Cerebellar nuclear complex (tissue), 1 donor: ENCODE results near the gene KLHDC7A.

Experiments used
- DNase-seq, 2 experiments: peaks; one replicate each; lab custom pipeline; 2025; lab: John Stamatoyannopoulos, UW

KLHDC7A gene

DNA sequence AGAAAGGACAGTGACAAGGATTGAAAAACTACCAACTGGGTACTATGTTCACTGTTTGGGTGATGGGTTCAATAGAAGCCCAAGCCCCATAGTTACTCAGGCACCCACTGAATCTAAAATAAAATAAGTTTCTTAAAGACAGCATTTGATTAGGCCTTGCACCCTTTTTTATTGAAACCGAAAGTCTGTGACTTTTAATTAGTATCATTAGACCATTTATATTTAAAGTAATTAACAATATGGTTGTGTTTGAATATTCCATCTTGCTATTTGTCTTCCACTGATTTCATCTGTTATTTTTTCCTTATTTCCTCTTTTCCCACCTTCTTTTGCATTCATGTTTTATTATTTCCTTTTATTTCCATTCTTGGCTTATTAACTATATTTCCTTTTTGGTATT lies 27.4 kb downstream of the KLHDC7A start:
- no peak for DNase-seq

DNA sequence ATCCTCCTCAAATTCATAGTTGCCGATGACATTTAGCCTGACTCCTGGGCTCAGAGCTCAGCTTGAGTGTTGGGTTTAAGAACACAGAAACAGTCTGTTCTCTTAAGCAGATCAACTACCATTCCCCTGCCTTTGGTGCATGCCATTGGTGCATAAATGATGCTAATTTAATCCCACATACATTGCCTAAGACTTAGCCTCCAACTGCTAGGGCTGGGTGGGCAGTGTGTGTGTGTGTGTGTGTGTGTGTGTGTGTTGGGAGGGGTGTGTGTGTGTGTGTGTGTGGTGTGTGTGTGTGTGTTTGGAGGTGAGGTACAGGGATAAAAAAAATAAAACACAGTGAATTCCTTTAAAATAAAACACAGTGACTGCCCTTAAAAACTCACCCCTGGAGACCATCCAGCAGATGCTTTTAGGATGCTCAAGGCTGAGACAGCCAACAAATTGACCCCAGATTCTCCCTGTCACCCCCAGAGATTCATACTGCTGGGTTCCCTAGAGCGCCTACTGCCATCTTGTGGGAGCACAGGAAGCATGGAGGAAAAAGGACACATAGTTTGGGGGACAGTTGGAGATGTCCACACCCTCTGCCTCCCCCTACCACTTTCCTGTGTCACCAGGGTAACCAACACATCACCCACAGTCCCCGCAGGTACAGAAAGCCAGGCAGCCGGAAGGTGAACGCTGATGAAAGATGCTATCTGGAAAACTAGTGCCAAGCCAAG lies 30.6 kb downstream of the KLHDC7A start:
- no peak for DNase-seq

DNA sequence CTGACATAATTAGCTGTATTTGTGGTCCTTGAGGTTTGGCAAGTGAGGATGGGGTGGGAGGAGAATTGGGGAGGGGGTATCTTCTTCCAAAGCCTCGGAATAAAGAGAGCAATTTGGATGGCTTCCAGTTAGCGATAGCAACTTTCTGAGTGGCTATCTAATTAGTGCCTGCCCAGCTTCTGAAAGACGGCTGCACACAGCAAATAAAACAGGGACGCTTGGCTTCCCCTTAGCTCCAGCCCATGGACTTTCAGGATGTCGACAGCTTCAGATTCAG lies 31.1 kb downstream of the KLHDC7A start:
- no peak for DNase-seq

DNA sequence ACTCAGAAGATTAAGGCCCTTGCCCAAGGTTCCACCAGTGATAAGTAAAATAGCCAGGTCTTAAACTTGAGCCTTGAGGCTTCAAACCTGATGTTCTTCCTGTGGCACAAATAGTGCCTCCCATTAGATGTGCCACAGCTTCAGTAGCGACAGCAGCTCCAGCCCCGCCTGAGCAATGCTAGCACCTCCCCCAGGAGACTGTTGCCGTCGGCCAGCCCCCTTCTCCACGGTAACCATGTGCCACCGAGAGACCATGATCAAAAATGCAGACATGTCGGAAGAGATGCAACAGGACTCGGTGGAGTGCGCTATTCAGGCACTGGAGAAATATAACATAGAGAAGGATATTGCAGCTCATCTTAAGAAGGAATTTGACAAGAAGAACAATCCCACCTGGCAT lies 32.2 kb downstream of the KLHDC7A start:
- no peak for DNase-seq

DNA sequence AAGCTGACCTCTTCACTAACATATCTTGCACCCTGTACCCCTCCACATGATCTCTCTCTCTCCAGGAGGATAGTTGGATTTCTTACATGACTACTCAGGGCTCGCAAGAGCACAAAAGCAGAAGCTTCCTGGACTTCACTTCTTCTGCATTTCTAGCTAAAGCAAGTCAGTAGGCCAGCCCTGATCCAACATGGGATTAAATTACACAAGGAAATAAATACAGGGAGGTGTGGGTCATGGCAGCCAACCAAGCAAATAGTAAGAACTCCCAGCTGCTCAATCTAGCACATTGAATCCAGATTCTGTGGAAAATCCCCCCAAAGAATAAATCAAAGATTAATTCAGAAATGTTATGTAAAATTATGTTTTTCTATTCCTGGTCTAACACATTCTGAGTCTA lies 33.3 kb downstream of the KLHDC7A start:
- no peak for DNase-seq

DNA sequence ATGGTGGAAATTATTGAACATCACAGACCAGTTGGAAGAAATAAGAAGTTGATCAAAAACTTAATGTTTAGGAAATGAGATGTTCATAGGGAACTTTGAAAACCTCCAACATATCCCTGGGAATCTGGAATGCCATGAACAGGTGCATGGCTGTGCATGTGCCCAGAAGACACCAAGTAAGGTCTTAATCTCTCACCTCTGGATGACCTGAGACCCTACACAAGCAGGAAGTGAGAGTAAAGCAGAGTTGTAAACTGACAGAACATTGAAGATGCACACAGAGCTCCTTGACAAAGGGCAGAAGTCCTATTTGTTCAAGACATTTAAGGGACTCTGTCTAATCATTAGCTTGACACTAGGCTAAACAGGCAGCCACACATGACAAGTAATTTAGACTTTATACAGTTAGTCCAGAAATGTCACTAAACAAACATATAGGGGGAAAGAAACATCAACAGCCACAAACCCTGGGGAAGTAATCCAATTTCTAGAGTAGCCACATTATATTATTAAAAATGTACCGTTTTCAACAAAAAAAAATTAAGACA lies 34.5 kb downstream of the KLHDC7A start:
- DNase-seq = no peak

DNA sequence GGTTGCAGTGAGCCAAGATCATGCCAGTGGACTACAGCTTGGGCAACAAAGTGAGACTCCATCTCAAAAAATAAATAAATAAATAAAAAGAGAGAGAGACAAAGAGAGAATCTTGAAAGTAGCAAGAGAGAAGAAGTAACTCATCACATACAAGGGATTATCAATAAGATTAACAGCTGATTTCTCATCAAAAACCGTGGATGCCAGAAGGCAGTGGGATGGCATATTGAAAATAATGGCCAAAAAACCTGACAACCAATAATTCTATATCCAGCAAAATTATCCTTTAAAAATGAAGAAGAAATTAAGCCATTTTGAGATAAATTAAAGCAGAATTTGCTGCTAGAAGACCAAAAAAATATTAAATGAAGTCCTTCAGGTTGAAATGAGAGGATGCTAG lies 35.7 kb downstream of the KLHDC7A start:
- no peak for DNase-seq

DNA sequence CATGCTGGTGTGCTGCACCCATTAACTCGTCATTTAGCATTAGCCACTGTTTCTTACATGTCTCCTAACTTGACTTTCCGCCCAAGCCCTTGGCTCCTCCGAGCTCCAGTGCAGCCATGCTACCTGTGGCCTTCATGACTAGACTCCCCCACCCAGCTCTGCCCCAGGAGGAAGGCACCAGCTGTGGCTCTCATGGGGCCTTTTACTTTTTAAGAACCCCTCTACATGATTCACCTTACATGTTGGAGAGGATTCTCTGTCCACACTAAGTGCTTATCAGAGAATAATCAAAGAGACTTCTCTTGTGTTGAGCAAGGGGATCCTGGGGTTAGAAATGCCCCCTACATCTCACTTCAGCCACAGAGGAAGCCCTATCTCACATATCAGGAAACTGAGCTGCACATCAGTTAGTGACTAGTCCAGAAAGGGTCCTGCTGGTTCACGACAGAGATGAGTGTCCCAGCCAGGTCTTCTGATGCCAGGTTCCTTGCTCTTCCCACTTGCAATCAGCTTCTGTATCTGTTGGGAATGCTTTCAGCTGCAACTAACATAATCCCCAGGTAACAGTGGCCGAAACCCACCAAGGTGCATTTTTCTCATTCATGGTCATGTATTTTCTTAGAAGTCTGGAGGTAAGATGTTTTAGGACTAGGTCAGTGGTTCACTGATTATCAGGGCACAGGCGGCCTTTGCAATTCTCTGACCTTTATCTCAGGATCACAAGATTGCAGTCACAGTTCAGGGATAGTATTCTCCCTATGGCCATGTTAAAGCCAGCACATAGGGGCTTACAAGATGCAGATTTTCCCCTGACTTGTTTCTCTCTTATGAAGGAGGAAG lies 45.9 kb downstream of the KLHDC7A start:
- DNase-seq = no peak

DNA sequence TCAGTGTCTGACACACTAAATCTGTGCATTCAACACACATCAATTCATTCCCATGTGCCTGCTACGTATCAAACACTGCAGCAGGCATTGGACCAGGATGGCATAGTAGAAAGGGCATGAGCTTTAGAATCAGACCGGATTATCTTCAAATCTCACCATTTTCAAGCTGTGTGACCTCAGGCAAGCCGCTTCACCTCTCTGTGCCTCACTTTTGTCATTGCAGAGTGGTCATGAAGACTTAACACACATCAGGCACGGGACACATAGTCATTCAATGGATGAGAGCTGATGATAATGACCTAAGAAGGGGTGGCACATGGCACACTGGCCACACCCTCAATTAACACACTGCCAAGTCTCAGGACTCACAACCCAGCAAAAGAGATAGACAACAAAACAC lies 46.8 kb downstream of the KLHDC7A start:
- DNase-seq = no peak

DNA sequence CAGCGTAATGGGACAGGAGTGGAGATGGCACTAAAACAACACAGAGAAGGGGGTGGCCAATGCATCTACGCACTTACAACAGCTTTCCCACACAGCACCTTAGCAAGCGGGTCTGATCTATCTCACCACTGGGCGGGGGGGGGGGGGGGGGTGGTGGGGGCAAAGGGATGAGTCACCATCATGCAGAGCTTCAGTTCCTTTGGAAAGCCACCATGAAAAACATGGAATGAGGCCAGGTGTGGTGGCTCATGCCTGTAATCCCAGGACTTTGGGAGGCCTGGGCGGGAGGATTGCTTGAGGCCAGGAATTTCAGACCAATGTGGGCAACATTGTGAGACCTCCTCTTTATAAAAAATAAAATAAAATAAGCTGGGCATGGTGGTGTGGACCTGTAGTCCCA lies 47.2 kb downstream of the KLHDC7A start:
- DNase-seq = no peak

DNA sequence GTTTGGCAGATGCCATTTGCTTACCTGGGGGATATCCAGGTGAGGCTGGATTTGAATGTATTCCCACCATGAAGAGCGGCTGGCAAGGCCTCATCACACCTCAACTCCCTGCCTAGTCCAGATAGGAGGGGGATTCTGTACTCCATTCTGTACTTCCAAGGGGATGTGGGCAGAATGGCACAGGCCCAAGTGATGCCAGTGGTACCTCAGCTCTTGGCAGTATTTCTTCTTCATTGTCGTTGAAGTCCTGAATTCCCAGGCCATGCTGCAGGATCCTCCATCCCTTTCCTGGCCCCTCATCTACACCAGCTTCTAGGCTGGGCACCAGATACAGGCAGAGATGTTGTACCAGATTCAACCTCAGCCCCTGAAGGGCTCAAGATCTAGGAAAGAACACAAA lies 47.9 kb downstream of the KLHDC7A start:
- DNase-seq = no peak

DNA sequence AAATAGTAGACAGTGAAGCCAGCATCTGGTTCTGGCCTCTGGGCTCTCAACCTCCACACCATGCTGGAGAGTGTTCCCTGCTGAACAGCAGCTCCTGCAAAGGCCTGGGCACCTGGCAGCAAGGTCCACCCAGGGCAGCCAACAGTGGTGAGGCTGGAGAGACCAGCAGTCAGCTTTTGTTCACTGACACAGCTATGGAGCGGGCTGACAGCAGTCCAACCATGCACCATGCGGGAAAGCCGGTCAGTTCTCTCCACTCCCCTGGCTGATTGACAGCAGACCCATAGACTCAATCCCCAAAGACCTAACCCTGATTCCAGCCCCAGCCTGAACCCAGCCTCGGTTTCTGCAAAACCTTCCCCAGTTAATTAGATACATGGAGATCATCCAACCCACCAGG lies 49.0 kb downstream of the KLHDC7A start:
- no peak for DNase-seq

DNA sequence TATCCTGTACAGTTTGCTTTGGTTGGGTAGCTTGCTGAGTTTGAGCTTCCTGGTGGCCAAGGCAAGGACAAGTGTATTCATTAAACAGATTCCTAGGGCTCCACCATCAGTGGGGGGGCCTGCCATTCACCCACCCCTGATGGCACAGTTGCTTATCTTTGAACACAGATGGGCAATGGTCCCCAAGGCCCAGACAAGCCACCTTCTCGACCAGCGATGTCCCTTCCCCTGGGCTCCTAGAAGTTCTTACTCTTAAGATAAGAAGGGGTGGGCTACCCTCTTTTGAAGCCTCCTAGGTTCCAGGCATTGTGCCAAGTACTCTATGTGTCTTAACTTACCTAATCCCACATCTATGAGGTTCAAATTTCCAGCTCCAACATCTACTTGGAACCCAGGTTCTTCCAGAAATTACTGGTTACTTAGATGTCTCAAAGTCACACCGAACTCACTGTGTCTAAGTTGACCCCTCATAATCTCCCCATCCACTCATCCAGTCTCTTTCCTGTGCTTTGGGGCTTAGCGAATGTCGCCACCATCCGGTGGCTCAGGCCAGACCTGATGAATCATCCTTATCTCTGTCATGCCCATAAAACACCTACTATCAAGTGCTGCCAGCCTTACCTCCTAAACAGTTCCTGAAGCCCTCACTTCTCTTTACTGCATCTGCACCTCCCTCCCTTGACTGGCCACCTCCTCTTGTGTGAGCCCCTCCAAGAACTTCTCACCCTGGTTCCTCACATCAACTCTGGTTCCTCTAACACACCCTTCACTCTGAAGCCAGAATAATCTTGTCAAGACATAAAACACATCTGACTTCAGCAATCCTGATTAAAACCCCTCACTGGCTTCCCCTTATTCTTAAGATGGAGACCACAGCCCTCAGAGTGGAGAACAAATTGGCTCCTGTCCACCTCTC lies 50.1 kb downstream of the KLHDC7A start:
- no peak for DNase-seq

DNA sequence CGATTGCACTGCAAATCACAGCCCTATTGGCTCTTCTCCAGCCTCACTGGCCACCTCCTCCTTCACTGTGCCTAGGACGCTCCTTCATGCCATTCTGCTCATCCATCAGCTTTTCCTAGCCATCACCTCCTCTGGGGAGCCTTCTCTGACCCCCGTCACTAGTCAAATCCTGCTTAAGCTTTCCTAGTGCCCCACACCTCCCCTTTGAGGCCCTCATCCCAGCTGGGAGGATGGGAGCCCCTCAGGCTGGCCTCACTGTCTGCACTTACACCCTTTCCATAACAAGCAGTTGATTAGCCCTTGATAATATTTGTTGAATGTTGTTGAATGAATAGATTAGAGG lies 50.7 kb downstream of the KLHDC7A start:
- no peak for DNase-seq

DNA sequence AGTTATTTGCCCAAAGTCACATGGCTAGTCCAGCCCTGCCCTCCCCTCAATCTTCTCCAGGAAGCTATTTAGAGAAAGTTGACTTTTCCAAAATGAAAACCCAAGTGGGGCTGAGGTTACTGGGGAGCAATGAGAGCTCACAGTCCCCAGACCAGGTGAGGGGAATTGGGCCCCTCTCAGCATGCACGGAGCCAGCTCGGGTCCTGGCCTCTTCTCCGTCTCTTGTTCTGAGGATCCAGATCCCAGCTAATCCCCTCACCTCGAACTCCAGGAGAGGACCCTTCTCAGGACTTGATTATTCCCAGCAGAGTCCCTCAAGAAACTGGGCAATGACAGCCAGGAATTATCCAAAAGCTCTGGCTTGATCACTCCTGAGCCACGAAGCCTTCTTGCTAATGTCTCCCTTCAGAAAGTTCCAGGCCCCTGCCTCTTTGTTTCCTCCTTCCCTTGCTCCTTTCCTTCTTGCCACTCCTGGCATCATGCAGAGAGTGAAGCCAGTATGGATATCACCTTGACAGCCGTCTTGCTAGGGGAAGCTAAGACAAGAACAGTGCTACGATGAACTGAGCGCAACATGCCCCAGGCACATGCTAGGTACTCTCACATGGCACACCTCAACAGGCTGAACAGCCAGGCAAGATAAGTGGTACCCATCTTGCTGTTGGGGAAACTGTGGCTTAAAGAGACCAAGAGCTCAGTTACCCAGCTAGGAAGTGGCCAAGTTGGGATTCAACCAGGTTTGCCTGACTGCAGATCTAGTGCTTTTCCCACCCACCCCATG lies 51.9 kb downstream of the KLHDC7A start:
- no peak for DNase-seq

DNA sequence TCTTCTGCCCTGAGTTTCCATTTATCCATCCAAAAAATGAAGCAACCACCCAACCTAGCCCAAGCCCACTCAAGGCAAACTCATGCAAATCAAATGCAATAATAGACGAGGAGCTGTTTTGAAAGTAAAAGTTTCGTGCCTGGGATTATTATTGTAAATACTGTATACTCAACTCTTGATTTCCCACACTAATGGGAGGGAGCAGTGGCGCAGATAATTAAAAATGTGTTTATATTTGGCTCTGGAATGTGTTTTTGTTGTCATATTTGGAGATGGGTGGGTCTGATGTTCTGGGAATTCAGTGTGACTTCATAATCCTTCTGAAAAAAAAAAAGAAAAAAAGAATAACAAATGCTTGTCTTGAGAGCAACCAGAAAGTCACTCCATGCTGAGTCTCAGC lies 52.5 kb downstream of the KLHDC7A start:
- DNase-seq = no peak

DNA sequence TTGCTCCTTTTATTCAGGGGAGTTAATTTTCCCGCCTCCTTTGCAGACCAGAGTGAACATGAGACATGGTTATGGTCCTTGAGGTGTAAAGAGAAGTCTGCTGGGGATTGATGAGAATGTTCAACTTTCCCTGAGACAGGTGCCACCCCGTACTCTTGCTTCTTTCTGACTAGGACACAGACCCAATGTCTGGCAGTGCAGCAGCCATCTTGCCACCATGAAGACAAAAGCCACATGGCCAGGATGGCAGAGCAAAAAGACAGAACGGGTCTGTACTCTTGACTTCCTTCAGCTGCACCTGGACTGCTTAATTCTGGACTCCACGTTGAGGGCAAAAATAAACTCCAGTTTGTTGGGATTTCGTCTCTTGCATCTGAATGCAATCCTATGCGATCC lies 54.1 kb downstream of the KLHDC7A start:
- DNase-seq = no peak
